ENCODE results near the gene NUDT4.

NUDT4 gene

GRCh38 chr12:93356214-93356613 is 21.5 kb upstream of the NUDT4 start:
- no peak overlapping the region for H3K4me3 ChIP-seq (replicated peaks; ENCODE audit: low read depth, low read length)
- no peak for DNase-seq (ENCODE audit: low read depth)
- no peak for TF ChIP-seq CTCF (IDR thresholded peaks at IDR 0.05; ENCODE audit: low read length, missing control alignments)

GRCh38 chr12:93358058-93358457 is 19.7 kb upstream of the NUDT4 start:
- H3K4me3 ChIP-seq (replicated peaks; ENCODE audit: low read depth, low read length) = no peak overlapping the region
- DNase-seq (ENCODE audit: low read depth) = no peak
- no peak for TF ChIP-seq CTCF (IDR thresholded peaks at IDR 0.05; ENCODE audit: low read length, missing control alignments)

GRCh38 chr12:93358821-93359220 is 18.9 kb upstream of the NUDT4 start:
- no peak overlapping the region for H3K4me3 ChIP-seq (replicated peaks; ENCODE audit: low read depth, low read length)
- DNase-seq (ENCODE audit: low read depth) = no peak
- TF ChIP-seq CTCF (IDR thresholded peaks at IDR 0.05; ENCODE audit: low read length, missing control alignments) = no peak

GRCh38 chr12:93360688-93361087 is 17.0 kb upstream of the NUDT4 start:
- no peak for TF ChIP-seq CTCF (IDR thresholded peaks at IDR 0.05; ENCODE audit: low read length, missing control alignments)
- DNase-seq (ENCODE audit: low read depth) = no peak
- H3K4me3 ChIP-seq (replicated peaks; ENCODE audit: low read depth, low read length) = no peak overlapping the region

GRCh38 chr12:93361151-93361919 is 16.4 kb upstream of the NUDT4 start:
- peak; percentile 49 for DNase-seq (ENCODE audit: low read depth)
- no peak overlapping the region for H3K4me3 ChIP-seq (replicated peaks; ENCODE audit: low read depth, low read length)
- no peak for TF ChIP-seq CTCF (IDR thresholded peaks at IDR 0.05; ENCODE audit: low read length, missing control alignments)

- no peak for TF ChIP-seq CTCF (IDR thresholded peaks at IDR 0.05; ENCODE audit: low read length, missing control alignments)
- H3K4me3 ChIP-seq (replicated peaks; ENCODE audit: low read depth, low read length) = no peak overlapping the region
- DNase-seq (ENCODE audit: low read depth) = no peak
Measured at GRCh38 chr12:93363841-93364297, 13.9 kb upstream of the NUDT4 start.

Measured in fibroblast of pulmonary artery (primary cell).